Activated T-helper 1 cell treated with Interleukin-2 at 50 U/mL for 16 hours (primary cell): ENCODE results near the gene CA5B.
A peak's percentile ranks its signal among the peaks of the same experiment; 100 is the strongest.
"Not testable (repeated sequence)": the region's sequence is repeated elsewhere in the genome, so short reads cannot be mapped to it uniquely, and the experiment has no call there.

ENCODE experiments used
- DNase-seq: peaks from one replicate; pipeline ENCODE4 v3.0.0-alpha.2; 2020; ENCODE audit warnings: low read depth

Gene CA5B

GRCh38 chrX:15748841-15749240 lies 10.8 kb downstream of the CA5B start:
- no peak for DNase-seq

- no peak for DNase-seq
These were observed 11.9 kb downstream of the CA5B start for GRCh38 chrX:15749642-15750610.

GRCh38 chrX:15750611-15751154 lies 12.6 kb downstream of the CA5B start:
- DNase-seq: no peak

- DNase-seq: no peak
These were observed 13.2 kb downstream of the CA5B start for GRCh38 chrX:15751155-15751819.

GRCh38 chrX:15755091-15755490 lies 17.0 kb downstream of the CA5B start:
- no peak for DNase-seq

- no peak for DNase-seq
These were observed 20.1 kb downstream of the CA5B start for GRCh38 chrX:15758140-15758539.

GRCh38 chrX:15759886-15760285 lies 21.8 kb downstream of the CA5B start:
- DNase-seq: not testable (repeated sequence)

- DNase-seq: no peak
These were observed 23.6 kb downstream of the CA5B start for GRCh38 chrX:15761564-15762191.

GRCh38 chrX:15769300-15769954 lies 31.4 kb downstream of the CA5B start:
- no peak for DNase-seq

GRCh38 chrX:15781961-15782699 lies 44.1 kb downstream of the CA5B start:
- no peak for DNase-seq

- no peak for DNase-seq
These were observed 47.2 kb downstream of the CA5B start for GRCh38 chrX:15785176-15785750.

- DNase-seq: no peak
These were observed 48.8 kb downstream of the CA5B start for GRCh38 chrX:15786915-15787314.

- DNase-seq: peak; percentile 89
These were observed 52.1 kb downstream of the CA5B start, which contains the start of gene ZRSR2 for GRCh38 chrX:15789979-15790768. TSS of gene ZRSR2 (plus strand) at chrX:15790484. CDS start at chrX:15790496, 12 bp downstream.

GRCh38 chrX:15790769-15791290 lies 52.8 kb downstream of the CA5B start:
- no peak for DNase-seq

GRCh38 chrX:15797707-15798106 lies 59.6 kb downstream of the CA5B start:
- no peak for DNase-seq

- no peak for DNase-seq
These were observed 66.5 kb downstream of the CA5B start for GRCh38 chrX:15804563-15804962.

GRCh38 chrX:15808254-15808653 lies 70.2 kb downstream of the CA5B start:
- DNase-seq: no peak

GRCh38 chrX:15812192-15812938 lies 74.3 kb downstream of the CA5B start:
- DNase-seq: no peak

- no peak for DNase-seq
These were observed 75.3 kb downstream of the CA5B start for GRCh38 chrX:15813416-15813815.
